Loucy (cell line): ENCODE data around the gene SUDS3.

Experiments used
- H2AFZ ChIP-seq: fragments of 200-600 bp; sonication (generic); 2 replicates; pipeline ENCODE4 v1.6.0; 2016; ENCODE audit warnings: antibody characterized with exemption, mild to moderate bottlenecking, low read length, moderate library complexity
- H3F3A ChIP-seq: fragments of 200-600 bp; 2 replicates; pipeline ENCODE4 v1.6.0; 2016; ENCODE audit warnings: antibody characterized with exemption, low read depth, mild to moderate bottlenecking
- H3K27me3 ChIP-seq: fragments of 200-600 bp; sonication (generic); 2 replicates; pipeline ENCODE4 v1.6.1; 2014; ENCODE audit warnings: low read length, mild to moderate bottlenecking; ENCODE audit not compliant: insufficient read depth, poor library complexity, severe bottlenecking
- H3K36me3 ChIP-seq: fragments of 200-600 bp; sonication (generic); 2 replicates; pipeline ENCODE4 v1.6.1; 2016; ENCODE audit warnings: low read length; ENCODE audit not compliant: insufficient read depth
- H3K4me1 ChIP-seq: fragments of 200-600 bp; sonication (generic); 2 replicates; pipeline ENCODE4 v1.5.1; 2014; ENCODE audit warnings: low read length, mild to moderate bottlenecking; ENCODE audit not compliant: insufficient read depth, poor library complexity, severe bottlenecking
- H3K4me2 ChIP-seq: fragments of 200-600 bp; sonication (generic); 2 replicates; pipeline ENCODE4 v1.6.0; 2014; ENCODE audit warnings: antibody characterized with exemption, low read length, low read depth, mild to moderate bottlenecking; ENCODE audit not compliant: poor library complexity, severe bottlenecking
- H3K4me3 ChIP-seq: fragments of 200-600 bp; sonication (generic); 2 replicates; pipeline ENCODE4 v1.5.1; 2014; ENCODE audit warnings: low read length, mild to moderate bottlenecking, mixed read lengths; ENCODE audit not compliant: poor library complexity, severe bottlenecking
- H3K79me2 ChIP-seq: fragments of 200-600 bp; sonication (generic); 2 replicates; pipeline ENCODE4 v1.6.1; 2014; ENCODE audit warnings: low read length; ENCODE audit not compliant: insufficient read depth
- H3K9ac ChIP-seq: fragments of 200-600 bp; sonication (generic); 2 replicates; pipeline ENCODE4 v1.6.0; 2014; ENCODE audit warnings: mild to moderate bottlenecking, low read depth, low read length, moderate library complexity; ENCODE audit not compliant: poor library complexity, severe bottlenecking
- H3K9me2 ChIP-seq: fragments of 200-600 bp; sonication (generic); replicated peaks from 2 replicates; pipeline ENCODE4 v1.6.1; 2016; ENCODE audit warnings: low read depth, low read length, mixed read lengths
- H3K9me3 ChIP-seq: fragments of 200-600 bp; sonication (generic); 2 replicates; pipeline ENCODE4 v1.6.1; 2014; ENCODE audit warnings: mild to moderate bottlenecking, antibody characterized with exemption, low read length, low read depth; ENCODE audit not compliant: insufficient read depth
- H4K20me1 ChIP-seq: fragments of 200-600 bp; sonication (generic); 2 replicates; pipeline ENCODE4 v1.6.0; 2014; ENCODE audit warnings: antibody characterized with exemption, low read length, mild to moderate bottlenecking; ENCODE audit not compliant: insufficient read depth, poor library complexity, severe bottlenecking
- CTCF ChIP-seq: fragments of 200-600 bp; sonication (generic); conservative IDR thresholded peaks from 2 replicates; pipeline ENCODE4 v1.5.1; 2014; ENCODE audit warnings: mild to moderate bottlenecking, antibody characterized with exemption, low read length
- EZH2phosphoT487 ChIP-seq: fragments of 200-600 bp; IDR thresholded peaks from 2 replicates; pipeline ENCODE4 v1.6.1; 2018; ENCODE audit warnings: antibody characterized with exemption, mild to moderate bottlenecking, moderate library complexity, borderline replicate concordance

Gene SUDS3

DNA sequence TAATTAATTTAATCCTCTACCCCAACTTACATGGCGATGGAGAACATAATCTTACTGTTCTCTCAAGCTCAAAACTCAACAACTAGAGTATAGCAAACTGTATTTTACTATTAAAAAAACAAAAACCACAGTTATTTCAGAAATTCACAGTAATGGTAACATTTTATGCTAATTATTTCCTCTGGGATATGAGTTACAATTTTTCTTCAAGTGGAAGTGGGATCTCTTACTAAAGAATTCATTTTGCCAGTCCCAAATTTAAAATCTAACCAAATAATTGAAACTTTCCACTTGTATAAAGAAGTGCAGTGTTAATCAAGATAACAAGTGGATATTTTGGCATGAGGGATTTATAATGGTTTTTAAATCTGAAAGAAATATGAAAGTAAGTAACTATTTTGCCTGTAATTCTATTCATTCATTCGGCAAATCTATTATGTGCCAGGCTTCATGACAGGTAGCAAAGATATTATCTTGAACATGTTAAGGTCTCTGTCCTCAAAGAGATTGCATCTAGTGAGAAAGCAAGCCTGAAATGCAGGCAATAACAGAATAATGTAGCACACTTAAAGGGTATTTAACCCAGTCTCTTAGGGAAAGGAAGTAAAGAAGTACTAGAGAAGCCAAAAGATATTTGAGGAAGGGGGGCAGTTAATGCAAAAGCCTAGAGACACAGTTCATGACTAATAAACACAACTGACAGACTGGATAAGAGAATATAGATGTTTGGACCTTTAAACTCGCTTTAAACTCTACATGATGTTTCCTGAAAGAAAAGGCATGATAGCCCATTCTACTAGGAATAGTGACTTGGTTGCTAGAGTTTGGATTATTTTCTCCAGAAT is 47.6 kb upstream of the SUDS3 start:
- no peaks in the 10 kb centered on the region for H3K27me3 ChIP-seq
- peak overlapping the region; percentile 81 for H3K9ac ChIP-seq
- H2AFZ ChIP-seq, result no peak overlapping the region
- H3K79me2 ChIP-seq, result peaks cover 80% of the 10 kb centered on the region
- H3K4me1 ChIP-seq, result peaks cover 72% of the 10 kb centered on the region
- peak overlapping the region; percentile 61 for H3K4me3 ChIP-seq
- no peaks in the 10 kb centered on the region for H4K20me1 ChIP-seq
- peaks cover 6% of the 10 kb centered on the region; the same call in 1 of the 2 replicates for H3K36me3 ChIP-seq
- peaks cover 17% of the 10 kb centered on the region for H3F3A ChIP-seq
- TF ChIP-seq EZH2phosphoT487, result no peak
- no peak for TF ChIP-seq CTCF
- H3K9me3 ChIP-seq, result no peaks in the 10 kb centered on the region
- H3K9me2 ChIP-seq, result no peaks in the 10 kb centered on the region
- peak overlapping the region; percentile 85 for H3K4me2 ChIP-seq

DNA sequence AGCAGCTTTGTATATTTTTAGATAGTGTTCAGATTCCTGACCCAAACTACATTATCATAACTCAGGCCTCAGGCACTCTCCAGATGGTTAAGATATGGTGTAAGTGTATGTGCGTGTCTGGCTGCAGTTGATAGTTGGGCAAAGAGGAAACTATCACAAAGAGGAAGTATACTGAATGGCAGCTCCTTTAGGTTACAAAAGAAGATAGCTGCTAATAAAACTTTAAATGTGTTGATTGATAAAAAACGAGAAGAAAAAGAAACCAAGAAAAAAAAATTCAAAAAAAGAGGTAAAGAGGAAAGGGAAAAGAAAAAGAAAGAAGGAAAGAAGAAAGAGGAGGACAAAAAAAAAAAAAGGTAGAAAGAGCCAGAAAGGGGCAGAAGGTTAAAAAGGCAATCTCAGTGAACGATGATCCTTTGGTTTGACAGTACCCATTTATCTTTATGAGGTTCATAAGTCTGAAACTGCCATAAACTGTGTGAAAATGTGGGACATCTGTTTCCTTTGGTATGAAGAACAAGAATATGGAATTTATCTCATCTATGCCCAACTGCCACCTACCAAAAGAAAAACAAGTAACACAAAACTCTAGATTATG is 45.8 kb upstream of the SUDS3 start:
- H3K9ac ChIP-seq, result peak overlapping the region; percentile 81
- peaks cover 10% of the 10 kb centered on the region for H3K36me3 ChIP-seq
- no peaks in the 10 kb centered on the region for H3K27me3 ChIP-seq
- H3K9me3 ChIP-seq, result no peaks in the 10 kb centered on the region
- H2AFZ ChIP-seq, result no peak overlapping the region
- peaks cover 72% of the 10 kb centered on the region for H3K4me1 ChIP-seq
- H3K79me2 ChIP-seq, result peaks cover 82% of the 10 kb centered on the region
- H3K4me3 ChIP-seq, result peak overlapping the region; percentile 61
- H3F3A ChIP-seq, result peaks cover 17% of the 10 kb centered on the region
- no peaks in the 10 kb centered on the region for H4K20me1 ChIP-seq
- peak overlapping the region; percentile 85 for H3K4me2 ChIP-seq
- TF ChIP-seq EZH2phosphoT487 (no peak), CTCF (no peak)
- H3K9me2 ChIP-seq, result no peaks in the 10 kb centered on the region

DNA sequence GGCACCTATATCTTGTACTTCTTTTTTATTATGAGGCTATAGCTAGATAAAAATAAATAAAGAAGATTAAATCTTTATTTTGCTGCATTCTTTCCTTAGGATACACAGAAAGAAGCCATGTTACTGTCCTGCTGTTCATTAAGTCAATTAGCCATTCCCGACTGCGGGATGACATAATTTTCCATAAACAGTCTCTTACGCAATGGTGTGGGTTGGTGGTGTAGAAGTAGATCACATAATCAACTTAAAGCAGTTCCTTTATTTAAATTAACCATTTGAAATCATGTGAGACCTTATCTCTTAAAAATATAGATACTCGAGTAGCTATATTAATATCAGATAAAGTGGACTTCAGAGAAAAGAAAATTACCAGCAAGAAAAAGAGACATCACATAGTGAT is 43.8 kb upstream of the SUDS3 start:
- Histone ChIP-seq H4K20me1 (peaks cover 5% of the 10 kb centered on the region), H3K36me3 (peaks cover 15% of the 10 kb centered on the region; the same call in 1 of the 2 replicates), H3K79me2 (peaks cover 82% of the 10 kb centered on the region), H3K4me3 (no peak overlapping the region), H3F3A (peaks cover 17% of the 10 kb centered on the region), H3K4me2 (peak overlapping the region; percentile 44), H3K9me2 (no peaks in the 10 kb centered on the region), H3K27me3 (no peaks in the 10 kb centered on the region), H3K4me1 (peaks cover 55% of the 10 kb centered on the region), H3K9me3 (no peaks in the 10 kb centered on the region), H3K9ac (peak overlapping the region; percentile 53), H2AFZ (no peak overlapping the region)
- TF ChIP-seq CTCF (no peak), EZH2phosphoT487 (no peak)
